GM12801 (cell line): ENCODE results near the gene PAX3.

Experiments used
- TF ChIP-seq, protein P1 (sequence below): IDR thresholded peaks from one replicate; pipeline ENCODE4 v1.5.1; 2011; ENCODE audit warnings: control low read depth; ENCODE audit not compliant: insufficient read length; ENCODE audit errors: extremely low read depth

The PAX3 gene

GRCh38 chr2:222288590-222289277 lies 10.1 kb downstream of the PAX3 start:
- TF ChIP-seq, protein P1, sequence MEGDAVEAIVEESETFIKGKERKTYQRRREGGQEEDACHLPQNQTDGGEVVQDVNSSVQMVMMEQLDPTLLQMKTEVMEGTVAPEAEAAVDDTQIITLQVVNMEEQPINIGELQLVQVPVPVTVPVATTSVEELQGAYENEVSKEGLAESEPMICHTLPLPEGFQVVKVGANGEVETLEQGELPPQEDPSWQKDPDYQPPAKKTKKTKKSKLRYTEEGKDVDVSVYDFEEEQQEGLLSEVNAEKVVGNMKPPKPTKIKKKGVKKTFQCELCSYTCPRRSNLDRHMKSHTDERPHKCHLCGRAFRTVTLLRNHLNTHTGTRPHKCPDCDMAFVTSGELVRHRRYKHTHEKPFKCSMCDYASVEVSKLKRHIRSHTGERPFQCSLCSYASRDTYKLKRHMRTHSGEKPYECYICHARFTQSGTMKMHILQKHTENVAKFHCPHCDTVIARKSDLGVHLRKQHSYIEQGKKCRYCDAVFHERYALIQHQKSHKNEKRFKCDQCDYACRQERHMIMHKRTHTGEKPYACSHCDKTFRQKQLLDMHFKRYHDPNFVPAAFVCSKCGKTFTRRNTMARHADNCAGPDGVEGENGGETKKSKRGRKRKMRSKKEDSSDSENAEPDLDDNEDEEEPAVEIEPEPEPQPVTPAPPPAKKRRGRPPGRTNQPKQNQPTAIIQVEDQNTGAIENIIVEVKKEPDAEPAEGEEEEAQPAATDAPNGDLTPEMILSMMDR: no peak

GRCh38 chr2:222287862-222288479 lies 10.8 kb downstream of the PAX3 start:
- TF ChIP-seq, protein P1: no peak

- TF ChIP-seq, protein P1: no peak
These were observed 14.3 kb downstream of the PAX3 start for GRCh38 chr2:222284466-222284865.

- TF ChIP-seq, protein P1: no peak
These were observed 15.2 kb downstream of the PAX3 start for GRCh38 chr2:222283634-222284033.

GRCh38 chr2:222281506-222281905 lies 17.3 kb downstream of the PAX3 start:
- TF ChIP-seq, protein P1: no peak

DNA sequence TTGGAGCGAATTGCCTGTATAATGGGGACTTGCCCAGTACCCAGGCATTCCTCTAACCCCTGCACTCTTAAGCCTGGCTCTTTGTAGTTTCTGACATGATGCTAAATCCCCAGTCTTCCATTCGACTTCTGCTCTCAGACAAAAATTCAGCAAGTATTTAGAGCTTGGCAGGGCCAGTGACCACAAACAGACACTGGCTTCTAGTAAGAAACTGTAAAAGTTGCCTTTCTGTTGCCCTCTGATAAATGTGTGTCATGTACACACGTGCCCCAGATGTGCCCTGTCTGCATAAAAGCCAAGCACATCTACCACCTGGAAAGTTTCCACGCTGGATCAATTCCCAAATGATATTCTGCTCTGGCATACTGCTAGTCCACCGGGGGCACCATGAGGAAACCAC lies 18.0 kb downstream of the PAX3 start:
- TF ChIP-seq, protein P1: no peak

GRCh38 chr2:222272446-222273015 lies 26.3 kb downstream of the PAX3 start:
- TF ChIP-seq, protein P1: no peak
